GM19023 (cell line): ENCODE data around the gene CEP170B.
"Not testable (repeated sequence)": the region's sequence is repeated elsewhere in the genome, so short reads cannot be mapped to it uniquely, and the experiment has no call there.

Experiments used
- ATAC-seq: cut with Tn5 transposase; IDR thresholded peaks from one replicate; pipeline ENCODE4 v1.9.1; 2021; ENCODE audit warnings: mild to moderate bottlenecking, moderate library complexity; ENCODE audit not compliant: unreplicated experiment

Gene CEP170B

GRCh38 chr14:104941508-104942365 is 76.7 kb downstream of the CEP170B start:
- ATAC-seq: no peak

- no peak for ATAC-seq
Measured at GRCh38 chr14:104942586-104942985, 77.5 kb downstream of the CEP170B start.

- not testable (repeated sequence) for ATAC-seq
Measured at GRCh38 chr14:104943216-104944015, 78.3 kb downstream of the CEP170B start.

- ATAC-seq: not testable (repeated sequence)
Measured at GRCh38 chr14:104944016-104944308, 78.9 kb downstream of the CEP170B start.

- ATAC-seq: not testable (repeated sequence)
Measured at GRCh38 chr14:104944436-104945205, 79.6 kb downstream of the CEP170B start.

- ATAC-seq: not testable (repeated sequence)
Measured at GRCh38 chr14:104945266-104945665, 80.2 kb downstream of the CEP170B start.
